ENCODE results near the gene TOGARAM2. TPM values are rescaled to one million over a fixed set of nuclear protein-coding genes. Genes with fewer than 3 reads are reported as not detected.
"Not testable (repeated sequence)": the region's sequence is repeated elsewhere in the genome, so short reads cannot be mapped to it uniquely, and the experiment has no call there.

TOGARAM2 gene
- total and polyA plus RNA-seq, 2 experiments from 2014 or later: 0.03 TPM; not detected in 1

DNA sequence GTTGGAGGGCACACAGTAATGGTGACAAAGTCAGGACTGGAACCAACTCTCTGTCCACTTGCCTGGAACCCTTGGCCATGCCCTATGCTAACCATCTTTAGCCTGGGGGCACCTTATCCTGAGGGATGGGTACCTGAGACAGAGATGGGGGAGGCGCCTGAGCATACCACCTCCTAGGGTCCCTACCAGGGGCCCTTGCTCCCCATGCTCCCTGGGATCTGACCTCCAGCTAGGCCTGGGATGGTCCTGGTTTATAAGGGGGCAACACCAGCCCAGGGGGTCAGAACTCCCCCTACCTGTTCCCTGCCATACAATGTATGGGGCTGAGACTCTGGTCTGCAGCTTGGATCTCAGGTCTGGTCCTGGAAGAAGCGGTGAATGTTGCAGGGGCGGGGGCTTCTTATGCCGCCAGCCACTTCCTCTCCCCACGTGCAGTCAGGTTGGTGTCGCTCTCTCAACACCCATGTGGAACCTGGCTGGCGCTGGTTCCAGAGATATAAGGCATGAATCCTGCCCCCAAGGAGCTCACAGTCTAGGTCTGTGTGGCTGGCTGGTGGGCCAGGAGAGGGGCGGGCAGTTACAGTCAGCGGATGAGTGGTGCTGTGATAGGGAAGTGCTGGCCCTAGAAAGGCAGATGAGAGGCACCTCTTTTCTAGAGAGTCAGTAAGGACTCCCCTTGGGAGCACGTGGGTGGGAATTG, 3.8 kb upstream of the TOGARAM2 start:
- peaks cover 5% of the 10 kb centered on the region for H3K4me1 ChIP-seq (ENCODE audit: low read depth)
- no peaks in the 10 kb centered on the region for H3K9me3 ChIP-seq (ENCODE audit: low read depth)
- no peak overlapping the region for H3K4me3 ChIP-seq
- H3K36me3 ChIP-seq: no peaks in the 10 kb centered on the region
- TF ChIP-seq, protein P1, sequence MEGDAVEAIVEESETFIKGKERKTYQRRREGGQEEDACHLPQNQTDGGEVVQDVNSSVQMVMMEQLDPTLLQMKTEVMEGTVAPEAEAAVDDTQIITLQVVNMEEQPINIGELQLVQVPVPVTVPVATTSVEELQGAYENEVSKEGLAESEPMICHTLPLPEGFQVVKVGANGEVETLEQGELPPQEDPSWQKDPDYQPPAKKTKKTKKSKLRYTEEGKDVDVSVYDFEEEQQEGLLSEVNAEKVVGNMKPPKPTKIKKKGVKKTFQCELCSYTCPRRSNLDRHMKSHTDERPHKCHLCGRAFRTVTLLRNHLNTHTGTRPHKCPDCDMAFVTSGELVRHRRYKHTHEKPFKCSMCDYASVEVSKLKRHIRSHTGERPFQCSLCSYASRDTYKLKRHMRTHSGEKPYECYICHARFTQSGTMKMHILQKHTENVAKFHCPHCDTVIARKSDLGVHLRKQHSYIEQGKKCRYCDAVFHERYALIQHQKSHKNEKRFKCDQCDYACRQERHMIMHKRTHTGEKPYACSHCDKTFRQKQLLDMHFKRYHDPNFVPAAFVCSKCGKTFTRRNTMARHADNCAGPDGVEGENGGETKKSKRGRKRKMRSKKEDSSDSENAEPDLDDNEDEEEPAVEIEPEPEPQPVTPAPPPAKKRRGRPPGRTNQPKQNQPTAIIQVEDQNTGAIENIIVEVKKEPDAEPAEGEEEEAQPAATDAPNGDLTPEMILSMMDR (IDR thresholded peaks at IDR 0.05; ENCODE audit: low read depth, low read length): no peak
- no peak for DNase-seq (ENCODE audit: low read depth in 1 of 2, low spot score in 1 of 2)
- no peak overlapping the region for H3K27ac ChIP-seq
- no peaks in the 10 kb centered on the region for H3K27me3 ChIP-seq

DNA sequence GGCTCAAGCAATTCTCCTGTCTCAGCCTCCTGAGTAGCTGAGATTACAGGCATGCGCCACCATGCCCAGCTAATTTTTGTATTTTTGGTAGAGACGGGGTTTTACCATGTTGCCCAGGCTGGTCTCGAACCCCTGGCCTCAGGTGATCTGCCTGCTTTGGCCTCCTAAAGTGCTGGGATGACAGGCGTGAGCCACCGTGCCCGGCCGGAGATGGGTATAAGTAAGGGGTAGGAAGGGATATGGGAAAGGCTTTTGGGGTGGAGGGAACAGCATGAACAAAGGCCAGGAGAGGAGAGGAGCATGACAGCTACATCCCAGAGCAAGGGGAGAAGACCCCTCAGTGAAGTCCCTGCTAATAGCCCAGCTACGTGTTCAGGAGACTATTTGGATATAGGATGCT, 3.1 kb upstream of the TOGARAM2 start:
- not testable (repeated sequence) for H3K27ac ChIP-seq; H3K9me3 ChIP-seq (ENCODE audit: low read depth); DNase-seq (ENCODE audit: low read depth in 1 of 2, low spot score in 1 of 2); H3K27me3 ChIP-seq; H3K4me3 ChIP-seq; H3K4me1 ChIP-seq (ENCODE audit: low read depth); H3K36me3 ChIP-seq

GRCh38 chr2:28978606-28979005, 2.5 kb upstream of the TOGARAM2 start:
- Histone ChIP-seq H3K36me3 (no peaks in the 10 kb centered on the region), H3K27me3 (no peaks in the 10 kb centered on the region), H3K9me3 (ENCODE audit: low read depth) (no peaks in the 10 kb centered on the region), H3K27ac (no peak overlapping the region), H3K4me1 (ENCODE audit: low read depth) (peaks cover 5% of the 10 kb centered on the region), H3K4me3 (no peak overlapping the region)
- TF ChIP-seq, protein P1 (IDR thresholded peaks at IDR 0.05; ENCODE audit: low read depth, low read length): no peak
- DNase-seq (ENCODE audit: low read depth in 1 of 2, low spot score in 1 of 2): no peak

GRCh38 chr2:28979041-28979440, 2.1 kb upstream of the TOGARAM2 start:
- H3K36me3 ChIP-seq: no peaks in the 10 kb centered on the region
- H3K9me3 ChIP-seq (ENCODE audit: low read depth): no peaks in the 10 kb centered on the region
- H3K4me1 ChIP-seq (ENCODE audit: low read depth): peaks cover 5% of the 10 kb centered on the region
- H3K27me3 ChIP-seq: no peaks in the 10 kb centered on the region
- no peak overlapping the region for H3K27ac ChIP-seq
- DNase-seq (ENCODE audit: low read depth in 1 of 2, low spot score in 1 of 2): no peak
- H3K4me3 ChIP-seq: no peak overlapping the region
- TF ChIP-seq, protein P1 (IDR thresholded peaks at IDR 0.05; ENCODE audit: low read depth, low read length): no peak

DNA sequence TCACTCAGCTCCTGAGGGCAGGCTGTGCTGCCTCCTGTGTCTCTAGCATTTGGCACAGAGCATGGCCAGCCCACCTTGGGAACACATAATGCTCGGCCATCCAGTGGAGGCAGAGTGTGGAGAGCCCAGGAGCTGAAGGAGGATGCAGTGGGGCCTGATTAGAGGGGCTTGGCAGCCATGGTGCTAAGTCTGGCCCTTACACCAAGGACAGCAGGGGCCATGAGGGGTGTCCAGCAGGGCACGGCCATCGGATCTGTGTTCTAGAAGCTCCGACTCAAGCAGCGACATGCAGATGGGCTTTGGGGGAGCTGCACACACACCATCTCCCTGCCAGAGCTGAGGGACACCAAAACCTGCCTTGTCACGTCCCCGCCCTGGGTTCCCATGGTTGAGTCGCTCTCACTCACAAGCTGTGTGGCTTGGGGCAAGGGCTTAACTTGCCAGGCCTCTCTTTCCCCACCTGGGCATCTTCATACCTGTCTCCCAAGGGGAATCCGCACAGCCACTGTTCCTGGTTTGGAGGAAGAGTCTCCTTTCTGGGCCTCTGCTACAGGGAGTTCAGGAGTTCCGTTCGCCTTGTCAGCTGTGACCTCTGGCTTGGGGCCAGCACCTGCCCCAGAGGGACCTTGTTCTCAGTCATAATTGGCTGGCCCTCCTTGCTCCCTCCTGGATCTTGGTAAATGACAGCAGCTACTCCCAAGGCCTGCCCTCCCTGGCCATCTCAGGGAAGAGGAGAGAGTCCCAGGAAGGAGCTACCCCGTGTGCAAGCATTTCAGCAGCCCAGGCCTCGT, 1.3 kb upstream of the TOGARAM2 start:
- Histone ChIP-seq H3K36me3 (no peaks in the 10 kb centered on the region), H3K27ac (no peak overlapping the region), H3K4me1 (ENCODE audit: low read depth) (peaks cover 5% of the 10 kb centered on the region), H3K4me3 (no peak overlapping the region), H3K9me3 (ENCODE audit: low read depth) (no peaks in the 10 kb centered on the region), H3K27me3 (no peaks in the 10 kb centered on the region)
- TF ChIP-seq, protein P1 (IDR thresholded peaks at IDR 0.05; ENCODE audit: low read depth, low read length): no peak
- peak in 1 of 2 donors; percentile 28 for DNase-seq (ENCODE audit: low read depth in 1 of 2, low spot score in 1 of 2)

All from cardiac muscle cell (in vitro differentiated cells and primary cell).